Loucy (cell line): ENCODE data around the gene ZNF142.

ENCODE experiments used
- EZH2phosphoT487 ChIP-seq: fragments of 200-600 bp; IDR thresholded peaks from 2 replicates; pipeline ENCODE4 v1.6.1; 2018; ENCODE audit warnings: antibody characterized with exemption, mild to moderate bottlenecking, moderate library complexity, borderline replicate concordance
- TF ChIP-seq, protein P1 (sequence below): fragments of 200-600 bp; sonication (generic); conservative IDR thresholded peaks from 2 replicates; pipeline ENCODE4 v1.5.1; 2014; ENCODE audit warnings: mild to moderate bottlenecking, antibody characterized with exemption, low read length

GRCh38 chr2:218708086-218708485, 48.7 kb upstream of the ZNF142 start:
- no peak for TF ChIP-seq EZH2phosphoT487
- TF ChIP-seq, protein P1, sequence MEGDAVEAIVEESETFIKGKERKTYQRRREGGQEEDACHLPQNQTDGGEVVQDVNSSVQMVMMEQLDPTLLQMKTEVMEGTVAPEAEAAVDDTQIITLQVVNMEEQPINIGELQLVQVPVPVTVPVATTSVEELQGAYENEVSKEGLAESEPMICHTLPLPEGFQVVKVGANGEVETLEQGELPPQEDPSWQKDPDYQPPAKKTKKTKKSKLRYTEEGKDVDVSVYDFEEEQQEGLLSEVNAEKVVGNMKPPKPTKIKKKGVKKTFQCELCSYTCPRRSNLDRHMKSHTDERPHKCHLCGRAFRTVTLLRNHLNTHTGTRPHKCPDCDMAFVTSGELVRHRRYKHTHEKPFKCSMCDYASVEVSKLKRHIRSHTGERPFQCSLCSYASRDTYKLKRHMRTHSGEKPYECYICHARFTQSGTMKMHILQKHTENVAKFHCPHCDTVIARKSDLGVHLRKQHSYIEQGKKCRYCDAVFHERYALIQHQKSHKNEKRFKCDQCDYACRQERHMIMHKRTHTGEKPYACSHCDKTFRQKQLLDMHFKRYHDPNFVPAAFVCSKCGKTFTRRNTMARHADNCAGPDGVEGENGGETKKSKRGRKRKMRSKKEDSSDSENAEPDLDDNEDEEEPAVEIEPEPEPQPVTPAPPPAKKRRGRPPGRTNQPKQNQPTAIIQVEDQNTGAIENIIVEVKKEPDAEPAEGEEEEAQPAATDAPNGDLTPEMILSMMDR = no peak
